HepG2 (cell line): ENCODE measurements around the gene KIF1C.

ENCODE experiments used
- GZF1 ChIP-seq: sonication (generic); formaldehyde crosslinking; IDR thresholded peaks from 2 replicates; pipeline ENCODE4 v1.5.1; 2020; ENCODE audit warnings: mild to moderate bottlenecking, missing genetic modification reagents
- JUNB ChIP-seq: sonication (generic); formaldehyde crosslinking; IDR thresholded peaks from 2 replicates; pipeline ENCODE4 v1.8.0; 2022; ENCODE audit warnings: missing genetic modification reagents, mild to moderate bottlenecking, borderline replicate concordance
- PHF8 ChIP-seq: sonication (generic); formaldehyde crosslinking; IDR thresholded peaks from 2 replicates; pipeline ENCODE4 v1.5.0; 2020; ENCODE audit warnings: missing genetic modification reagents
- TOE1 ChIP-seq: sonication (generic); formaldehyde crosslinking; IDR thresholded peaks from 2 replicates; pipeline ENCODE4 v1.4.0; 2020; ENCODE audit warnings: mild to moderate bottlenecking, missing genetic modification reagents
- TF ChIP-seq, protein P1 (sequence below): sonication (generic); formaldehyde crosslinking; IDR thresholded peaks from 2 replicates; pipeline ENCODE4 v1.9.0; 2021; ENCODE audit warnings: missing genetic modification reagents, borderline replicate concordance
- TF ChIP-seq, protein P2 (sequence below): IDR thresholded peaks from 2 replicates; pipeline ENCODE4 v1.6.1; 2016; ENCODE audit warnings: control low read depth

DNA sequence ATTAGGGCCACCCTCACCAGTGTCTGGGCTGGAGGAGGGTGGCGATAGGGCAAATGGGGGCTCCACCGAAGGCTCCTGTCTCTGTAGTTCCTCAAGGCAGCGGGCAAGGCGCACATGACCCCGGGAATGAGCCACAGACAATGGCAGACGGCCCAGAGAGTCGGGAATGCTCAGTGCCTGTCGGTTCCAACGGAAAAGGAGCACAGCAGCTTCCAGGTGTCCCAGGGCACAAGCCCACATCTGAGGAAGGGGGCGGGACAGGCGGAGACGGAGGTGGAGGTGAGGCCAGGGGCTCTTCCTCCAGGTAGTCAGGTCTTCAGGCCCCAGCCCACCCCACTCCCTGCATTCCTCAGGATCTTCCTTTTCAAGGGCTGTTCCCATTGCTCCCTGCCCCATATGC is 25.0 kb upstream of the KIF1C start:
- TF ChIP-seq JUNB (no peak), PHF8 (CRISPR knock-in tag) (no peak), GZF1 (CRISPR knock-in tag) (no peak), TOE1 (CRISPR knock-in tag) (no peak)
- TF ChIP-seq, protein P1, sequence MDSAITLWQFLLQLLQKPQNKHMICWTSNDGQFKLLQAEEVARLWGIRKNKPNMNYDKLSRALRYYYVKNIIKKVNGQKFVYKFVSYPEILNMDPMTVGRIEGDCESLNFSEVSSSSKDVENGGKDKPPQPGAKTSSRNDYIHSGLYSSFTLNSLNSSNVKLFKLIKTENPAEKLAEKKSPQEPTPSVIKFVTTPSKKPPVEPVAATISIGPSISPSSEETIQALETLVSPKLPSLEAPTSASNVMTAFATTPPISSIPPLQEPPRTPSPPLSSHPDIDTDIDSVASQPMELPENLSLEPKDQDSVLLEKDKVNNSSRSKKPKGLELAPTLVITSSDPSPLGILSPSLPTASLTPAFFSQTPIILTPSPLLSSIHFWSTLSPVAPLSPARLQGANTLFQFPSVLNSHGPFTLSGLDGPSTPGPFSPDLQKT (CRISPR knock-in tag), result no peak
- TF ChIP-seq, protein P2, sequence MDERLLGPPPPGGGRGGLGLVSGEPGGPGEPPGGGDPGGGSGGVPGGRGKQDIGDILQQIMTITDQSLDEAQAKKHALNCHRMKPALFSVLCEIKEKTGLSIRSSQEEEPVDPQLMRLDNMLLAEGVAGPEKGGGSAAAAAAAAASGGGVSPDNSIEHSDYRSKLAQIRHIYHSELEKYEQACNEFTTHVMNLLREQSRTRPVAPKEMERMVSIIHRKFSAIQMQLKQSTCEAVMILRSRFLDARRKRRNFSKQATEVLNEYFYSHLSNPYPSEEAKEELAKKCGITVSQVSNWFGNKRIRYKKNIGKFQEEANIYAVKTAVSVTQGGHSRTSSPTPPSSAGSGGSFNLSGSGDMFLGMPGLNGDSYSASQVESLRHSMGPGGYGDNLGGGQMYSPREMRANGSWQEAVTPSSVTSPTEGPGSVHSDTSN (CRISPR knock-in tag), result no peak
